Esophagus muscularis mucosa (tissue), 4 donors: ENCODE measurements around the gene LCE1D. TPM values are rescaled to one million over a fixed set of nuclear protein-coding genes. Genes with fewer than 3 reads are reported as not detected.

Experiments
- DNase-seq: peaks from one replicate; pipeline ENCODE4 v3.0.0-alpha.2; 2017; ENCODE audit errors: extremely low spot score
- H3K27ac ChIP-seq, 4 donors: fragments of 200-600 bp; sonication (generic); replicated peaks in 1 of 4; 1 replicate in 3 of 4; 2 replicates in 1 of 4; pipeline ENCODE4 v1.5.1; 2016 to 2019; ENCODE audit warnings: mild to moderate bottlenecking in 1 of 4
- H3K27me3 ChIP-seq, 4 donors: fragments of 200-600 bp; sonication (generic); one replicate each; pipeline versions ENCODE4 v1.5.1 to v1.6.0; 2016 to 2019
- H3K36me3 ChIP-seq, 4 donors: fragments of 200-600 bp; sonication (generic); one replicate each; pipeline ENCODE4 v1.5.1; 2016 to 2019
- H3K4me1 ChIP-seq, 4 donors: fragments of 200-600 bp; sonication (generic); one replicate each; pipeline ENCODE4 v1.5.1; 2016 to 2019
- H3K4me3 ChIP-seq, 4 donors: fragments of 200-600 bp; sonication (generic); 1 replicate in 2 of 4; 2 replicates in 2 of 4; pipeline ENCODE4 v1.5.1; 2016 to 2019; ENCODE audit warnings: mild to moderate bottlenecking in 4 of 4, moderate library complexity in 1 of 4
- H3K9me3 ChIP-seq, 4 donors: fragments of 200-600 bp; sonication (generic); 1 replicate in 3 of 4; 2 replicates in 1 of 4; pipeline ENCODE4 v1.5.1; 2016 to 2019
- CTCF ChIP-seq, 3 experiments: fragments of 200-600 bp in 2 of 3; fragments of 450-650 bp in 1 of 3; sonication (generic) in 2 of 3; IDR thresholded peaks; one replicate each; pipeline ENCODE4 v1.5.1; 2017 to 2019; ENCODE audit warnings: antibody characterized with exemption in 3 of 3, mild to moderate bottlenecking in 2 of 3, moderate library complexity in 1 of 3
- EP300 ChIP-seq: sonication (generic); formaldehyde crosslinking; IDR thresholded peaks from one replicate; pipeline ENCODE4 v1.6.1; 2017; ENCODE audit warnings: antibody characterized with exemption
- POLR2A ChIP-seq: fragments of 450-650 bp; IDR thresholded peaks from one replicate; pipeline ENCODE4 v1.6.1; 2017; ENCODE audit warnings: antibody characterized with exemption, moderate library complexity, mild to moderate bottlenecking, low read depth
- POLR2AphosphoS5 ChIP-seq, 2 donors: sonication (generic); formaldehyde crosslinking; IDR thresholded peaks; one replicate each; pipeline ENCODE4 v1.6.1; 2017; ENCODE audit warnings: antibody characterized with exemption in 2 of 2
- WGBS: methylation state at CpG from one replicate; pipeline ENCODE4 v1.1.5; 2018; 5-methylcytosine and 5-hydroxymethylcytosine counted together
- intact Hi-C: fragments of 100-400 bp; cut with DNase I; formaldehyde crosslinking; loops from one replicate; pipeline ENCODE4 v1.15.1; 2023
- total RNA-seq, 4 donors: library from RNA; depleted of rRNA; stranded (reverse); fragments of >200 nt; gene quantifications; one replicate each; pipeline versions ENCODE4 v1.1.0 to v1.2.1, GENCODE V29; 2016

The LCE1D gene
- total RNA-seq, 4 donors from 2014 or later: not detected

DNA sequence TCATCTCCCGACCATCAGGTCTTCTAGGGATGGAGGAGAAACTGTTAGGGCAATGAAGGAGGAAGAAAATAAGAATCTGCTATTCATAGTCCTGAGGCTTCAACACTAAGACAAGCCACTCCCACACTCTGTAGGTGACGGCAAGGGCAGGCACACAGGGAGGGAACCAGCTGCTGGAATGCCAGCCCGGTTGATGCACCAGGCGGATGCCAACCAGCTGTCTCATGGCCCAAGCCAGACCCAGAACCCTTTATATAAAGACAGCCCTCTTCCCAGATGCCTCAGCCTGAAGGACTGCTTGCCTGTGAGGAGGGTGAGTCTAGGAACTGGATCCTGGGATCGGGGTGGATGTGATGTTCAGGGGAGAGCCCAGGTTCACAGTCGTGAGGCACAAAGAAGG, 38.8 kb upstream of the LCE1D start, which contains the start of gene KPRP:
Gene KPRP, plus strand, starts transcription at position 279 of the 400 bp plus-strand sequence. CDS start 1,564 bp downstream, outside the sequence.
- DNase-seq: no peak
- H3K9me3 ChIP-seq: no peaks in the 10 kb centered on the region
- intact Hi-C loops: no loop called here
- H3K27me3 ChIP-seq: peaks cover 0 to 3% (median 0%) of the 10 kb centered on the region in 4 donors
- H3K36me3 ChIP-seq: no peaks in the 10 kb centered on the region
- no peaks in the 10 kb centered on the region for H3K4me1 ChIP-seq
- no peak within 1 kb of the TSS for H3K4me3 ChIP-seq
- no peak for TF ChIP-seq CTCF (IDR thresholded peaks at IDR 0.05)
- TF ChIP-seq POLR2A: no peak
- no peak for TF ChIP-seq POLR2AphosphoS5 (IDR thresholded peaks at IDR 0.05)
- no peak for TF ChIP-seq EP300
- WGBS: 79% methylated on average over 6 of the region's 6 CpGs
- no peak within 1 kb of the TSS for H3K27ac ChIP-seq

DNA sequence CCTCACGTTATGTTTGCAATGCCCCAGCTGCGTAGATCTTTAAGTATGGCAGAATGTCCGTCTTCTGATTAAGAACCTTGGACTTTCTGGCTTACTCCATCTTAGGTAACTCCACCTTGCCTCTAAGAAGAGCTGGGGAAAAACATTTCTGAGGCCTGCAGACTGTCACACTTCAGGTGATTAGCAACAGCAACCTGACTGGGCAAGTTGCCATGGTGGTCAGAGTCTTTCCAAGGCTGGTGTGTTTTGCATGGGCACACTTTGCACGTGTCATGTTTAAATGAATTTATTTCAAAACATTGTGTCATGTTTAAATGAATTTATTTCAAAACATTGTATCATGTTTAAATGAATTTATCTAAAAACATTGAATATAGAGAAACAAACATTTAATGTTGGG, 37.9 kb upstream of the LCE1D start:
- H3K27me3 ChIP-seq: peaks cover 0 to 3% (median 0%) of the 10 kb centered on the region in 4 donors
- H3K4me3 ChIP-seq: no peak overlapping the region
- TF ChIP-seq CTCF (IDR thresholded peaks at IDR 0.05): no peak
- no peak for TF ChIP-seq EP300
- TF ChIP-seq POLR2AphosphoS5 (IDR thresholded peaks at IDR 0.05): no peak
- no peak for TF ChIP-seq POLR2A
- intact Hi-C loops: no loop called here
- H3K4me1 ChIP-seq: no peaks in the 10 kb centered on the region
- no peaks in the 10 kb centered on the region for H3K9me3 ChIP-seq
- 91% methylated on average over 4 of the region's 4 CpGs for WGBS
- H3K36me3 ChIP-seq: no peaks in the 10 kb centered on the region
- DNase-seq: no peak
- no peak overlapping the region for H3K27ac ChIP-seq

DNA sequence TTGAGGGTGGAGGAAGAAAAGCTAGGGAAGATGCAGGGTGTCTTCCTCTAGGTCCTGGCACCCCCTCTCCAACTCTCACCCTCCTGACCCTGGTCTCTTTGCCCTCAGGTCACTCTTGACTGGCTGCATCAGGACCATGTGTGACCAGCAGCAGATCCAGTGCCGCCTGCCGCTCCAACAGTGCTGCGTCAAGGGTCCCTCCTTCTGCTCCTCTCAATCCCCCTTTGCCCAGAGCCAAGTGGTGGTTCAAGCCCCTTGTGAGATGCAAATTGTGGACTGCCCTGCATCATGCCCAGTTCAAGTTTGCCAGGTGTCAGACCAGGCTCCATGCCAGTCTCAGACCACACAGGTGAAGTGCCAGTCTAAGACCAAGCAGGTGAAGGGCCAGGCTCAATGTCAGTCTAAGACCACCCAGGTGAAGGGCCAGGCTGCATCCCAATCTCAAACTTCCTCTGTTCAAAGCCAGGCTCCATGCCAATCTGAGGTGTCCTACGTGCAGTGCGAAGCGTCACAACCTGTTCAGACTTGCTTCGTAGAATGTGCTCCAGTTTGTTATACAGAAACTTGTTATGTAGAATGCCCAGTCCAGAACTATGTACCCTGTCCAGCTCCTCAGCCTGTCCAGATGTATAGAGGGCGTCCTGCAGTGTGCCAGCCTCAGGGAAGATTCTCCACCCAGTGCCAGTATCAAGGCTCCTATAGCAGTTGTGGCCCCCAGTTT, 36.9 kb upstream of the LCE1D start:
- intact Hi-C loops: no loop called here
- DNase-seq: no peak
- Histone ChIP-seq H3K4me3 (no peak overlapping the region), H3K36me3 (no peaks in the 10 kb centered on the region), H3K27me3 (peaks cover 0 to 3% (median 0%) of the 10 kb centered on the region in 4 donors), H3K4me1 (no peaks in the 10 kb centered on the region), H3K27ac (no peak overlapping the region), H3K9me3 (no peaks in the 10 kb centered on the region)
- TF ChIP-seq CTCF (IDR thresholded peaks at IDR 0.05) (no peak), EP300 (no peak), POLR2A (no peak), POLR2AphosphoS5 (IDR thresholded peaks at IDR 0.05) (no peak)
- WGBS: 96% methylated on average over 4 of the region's 8 CpGs

- Histone ChIP-seq H3K27me3 (no peaks in the 10 kb centered on the region), H3K4me1 (no peaks in the 10 kb centered on the region), H3K9me3 (no peaks in the 10 kb centered on the region), H3K27ac (no peak overlapping the region), H3K4me3 (no peak overlapping the region), H3K36me3 (no peaks in the 10 kb centered on the region)
- DNase-seq: no peak
- WGBS: 96% methylated on average over 26 of the region's 31 CpGs
- TF ChIP-seq CTCF (IDR thresholded peaks at IDR 0.05): no peak
- no peak for TF ChIP-seq POLR2A
- no peak for TF ChIP-seq POLR2AphosphoS5 (IDR thresholded peaks at IDR 0.05)
- TF ChIP-seq EP300: no peak
- intact Hi-C loops: no loop called here
These were observed 35.9 kb upstream of the LCE1D start for GRCh38 chr1:152760551-152761190.
